Cerebellar nuclear complex (tissue), 1 donor: ENCODE measurements around the gene RHOF.

Source experiments
- DNase-seq, 2 experiments: peaks; one replicate each; lab custom pipeline; 2025; lab: John Stamatoyannopoulos, UW

RHOF gene, protein sequence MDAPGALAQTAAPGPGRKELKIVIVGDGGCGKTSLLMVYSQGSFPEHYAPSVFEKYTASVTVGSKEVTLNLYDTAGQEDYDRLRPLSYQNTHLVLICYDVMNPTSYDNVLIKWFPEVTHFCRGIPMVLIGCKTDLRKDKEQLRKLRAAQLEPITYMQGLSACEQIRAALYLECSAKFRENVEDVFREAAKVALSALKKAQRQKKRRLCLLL

DNA sequence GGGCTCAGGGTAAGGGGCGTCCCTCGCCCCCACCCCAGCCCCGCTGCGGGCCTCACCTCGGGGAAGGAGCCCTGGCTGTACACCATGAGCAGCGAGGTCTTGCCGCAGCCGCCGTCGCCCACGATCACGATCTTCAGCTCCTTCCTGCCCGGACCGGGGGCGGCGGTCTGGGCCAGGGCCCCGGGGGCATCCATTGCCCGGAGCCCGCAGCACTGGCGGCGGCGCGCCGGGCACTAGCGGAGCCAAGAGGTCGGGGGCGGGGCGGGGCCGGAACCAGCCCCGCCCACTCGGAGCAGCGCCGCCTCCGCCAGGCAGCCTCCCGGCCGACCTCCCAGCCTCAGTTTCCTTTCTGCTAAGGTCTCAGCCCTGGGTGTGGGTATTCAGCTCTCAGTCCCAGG is at the start of gene RHOF:
RHOF (minus strand) TSS at position 249 of the 398 bp plus-strand sequence; CDS start at position 194, 55 bp downstream.
- no peak for DNase-seq

DNA sequence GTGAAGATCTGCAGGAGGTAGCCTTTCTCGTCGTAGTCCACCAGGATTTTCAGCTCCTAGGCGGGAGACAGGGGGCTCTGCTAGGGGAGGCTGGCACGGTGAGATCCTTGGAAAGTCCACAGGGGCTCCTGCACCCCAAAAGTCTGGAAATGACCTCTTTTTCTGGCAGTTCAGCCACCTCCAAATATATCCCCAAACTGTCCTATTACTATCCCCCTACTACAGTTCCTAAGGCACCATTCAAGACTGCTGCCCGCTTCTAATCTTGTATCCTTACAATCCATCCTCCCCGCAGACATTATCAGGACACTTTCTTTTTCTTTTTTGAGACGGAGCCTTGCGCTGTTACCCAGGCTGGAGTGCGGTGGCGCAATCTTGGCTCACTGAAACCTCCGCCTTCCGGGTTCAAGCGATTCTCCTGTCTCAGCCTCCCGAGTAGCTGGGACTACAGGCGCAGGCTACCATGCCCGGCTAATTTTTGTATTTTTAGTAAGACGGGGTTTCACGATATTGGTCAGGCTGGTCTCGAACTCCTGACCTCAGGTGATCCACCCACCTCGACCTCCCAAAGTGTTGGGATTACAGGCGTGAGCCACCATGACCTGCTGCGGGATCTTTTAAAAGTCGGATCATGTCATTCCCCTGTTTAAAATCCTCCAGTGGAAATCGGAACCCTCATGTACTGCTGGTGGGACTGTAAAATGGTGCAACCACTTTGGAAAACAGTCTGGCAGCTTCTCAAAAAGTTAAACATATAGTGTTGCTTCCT is 46.7 kb upstream of the RHOF start:
- no peak for DNase-seq

DNA sequence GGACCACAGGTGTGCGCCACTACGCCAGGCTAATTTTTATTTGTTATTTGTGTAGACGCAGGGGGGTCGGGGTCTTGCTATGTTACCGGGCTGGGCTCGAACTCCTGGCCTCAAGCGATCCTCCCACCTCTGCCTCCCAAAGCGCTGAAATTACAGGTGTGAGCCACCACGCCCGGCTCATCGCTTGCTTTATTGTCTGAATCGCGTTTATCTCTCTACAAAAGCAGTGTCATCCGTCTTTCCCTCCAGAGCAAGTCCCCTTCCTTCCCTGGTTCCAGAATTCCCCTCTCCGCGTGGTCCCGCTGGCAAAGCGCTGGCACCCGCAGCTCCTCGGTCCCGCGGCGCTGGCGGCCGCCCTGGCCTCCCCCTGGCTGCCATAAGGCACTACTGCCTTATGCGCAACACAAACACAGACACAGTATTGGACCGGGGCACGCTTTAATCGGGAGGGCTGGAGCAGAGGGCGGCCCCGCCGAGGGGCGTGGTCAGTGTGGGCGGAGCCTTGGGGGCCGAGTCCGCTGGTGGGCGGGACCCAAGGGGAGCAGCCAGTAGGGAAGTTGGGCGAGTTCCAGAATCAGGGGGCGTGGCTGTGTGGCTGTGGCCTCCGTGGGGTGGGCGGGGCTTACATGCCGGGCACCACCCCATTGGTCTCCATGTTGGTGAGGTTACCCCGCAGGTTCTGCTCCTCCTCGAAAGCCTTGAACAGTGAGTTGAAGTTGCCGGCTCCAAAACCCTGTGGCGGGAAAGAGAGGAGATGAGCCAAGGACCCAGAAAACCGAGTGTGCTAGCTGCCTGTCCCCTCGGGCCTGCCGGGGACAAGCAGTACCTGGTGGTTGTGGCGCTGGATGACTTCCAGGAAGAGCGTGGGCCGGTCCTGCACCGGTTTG is 45.9 kb upstream of the RHOF start:
- DNase-seq: peak; percentile 53 to 68

DNA sequence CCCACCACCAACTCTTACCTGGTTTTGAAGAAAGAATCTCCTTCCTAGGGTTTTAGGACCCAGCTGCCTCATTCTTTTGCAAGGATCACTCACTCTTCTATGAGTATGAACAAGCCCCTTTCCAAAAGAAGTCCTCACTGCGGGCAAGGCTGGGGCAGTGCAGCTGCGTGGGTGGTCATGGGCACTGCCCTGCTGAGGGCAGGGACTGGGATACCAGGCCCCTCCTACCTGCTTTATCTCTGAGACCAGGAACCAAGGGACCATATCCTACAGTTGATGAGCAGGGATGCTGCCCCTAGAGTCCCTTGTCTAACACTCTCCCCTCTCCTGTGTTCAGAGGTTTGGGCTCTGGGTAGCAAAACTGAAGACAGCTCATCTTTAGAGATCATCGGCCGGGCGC is 44.6 kb upstream of the RHOF start:
- no peak for DNase-seq

DNA sequence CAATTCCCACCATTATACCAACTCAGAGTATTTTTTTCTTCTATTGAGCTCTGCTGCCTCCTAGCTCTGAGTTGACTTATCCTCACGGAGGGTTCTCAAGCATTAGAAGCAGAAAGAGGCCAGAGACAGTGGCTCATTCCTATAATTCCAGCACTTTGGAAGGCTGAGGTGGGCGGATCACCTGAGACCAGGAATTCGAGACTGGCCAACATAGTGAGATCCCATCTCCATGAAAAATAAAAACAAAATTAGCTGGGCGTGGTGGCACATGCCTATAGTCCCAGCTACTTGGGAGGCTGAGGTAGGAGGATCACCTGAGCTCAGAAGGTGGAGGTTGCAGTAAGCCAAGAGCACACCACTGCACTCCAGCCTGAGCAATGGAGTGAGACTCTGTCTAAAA is 44.2 kb upstream of the RHOF start:
- no peak for DNase-seq

DNA sequence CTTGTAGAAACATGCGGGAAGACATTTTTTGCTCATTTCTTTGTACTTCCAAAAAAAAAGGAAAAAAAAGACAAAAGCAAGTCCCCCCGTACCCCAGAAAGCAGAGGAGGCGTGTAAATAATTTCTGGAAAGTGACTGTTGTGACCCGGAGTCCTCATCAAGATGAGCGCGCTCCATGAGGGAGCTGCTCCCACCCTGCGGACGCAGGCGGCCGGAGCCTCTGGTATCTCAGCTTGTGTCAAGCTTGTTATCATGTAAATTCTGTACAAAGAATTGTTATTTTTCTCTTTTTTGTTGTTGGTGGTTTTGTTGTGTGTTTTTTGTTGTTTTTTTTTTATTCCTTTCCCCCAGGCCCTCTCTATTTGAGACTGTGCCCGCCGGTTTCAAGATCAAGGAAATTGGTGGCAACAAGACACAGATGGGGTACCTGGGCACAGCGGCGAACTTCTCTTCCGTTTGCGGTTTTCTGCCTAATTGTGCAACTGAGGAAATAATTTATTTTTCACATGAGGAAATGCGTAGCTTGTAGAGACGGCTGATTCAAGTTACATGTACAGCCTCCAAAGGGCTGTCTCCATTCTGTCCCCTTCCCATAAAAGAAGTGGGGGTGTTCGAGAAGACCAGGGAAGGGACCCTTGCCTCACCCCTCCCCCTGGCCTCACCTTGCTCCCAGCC is 38.2 kb upstream of the RHOF start:
- DNase-seq: no peak

DNA sequence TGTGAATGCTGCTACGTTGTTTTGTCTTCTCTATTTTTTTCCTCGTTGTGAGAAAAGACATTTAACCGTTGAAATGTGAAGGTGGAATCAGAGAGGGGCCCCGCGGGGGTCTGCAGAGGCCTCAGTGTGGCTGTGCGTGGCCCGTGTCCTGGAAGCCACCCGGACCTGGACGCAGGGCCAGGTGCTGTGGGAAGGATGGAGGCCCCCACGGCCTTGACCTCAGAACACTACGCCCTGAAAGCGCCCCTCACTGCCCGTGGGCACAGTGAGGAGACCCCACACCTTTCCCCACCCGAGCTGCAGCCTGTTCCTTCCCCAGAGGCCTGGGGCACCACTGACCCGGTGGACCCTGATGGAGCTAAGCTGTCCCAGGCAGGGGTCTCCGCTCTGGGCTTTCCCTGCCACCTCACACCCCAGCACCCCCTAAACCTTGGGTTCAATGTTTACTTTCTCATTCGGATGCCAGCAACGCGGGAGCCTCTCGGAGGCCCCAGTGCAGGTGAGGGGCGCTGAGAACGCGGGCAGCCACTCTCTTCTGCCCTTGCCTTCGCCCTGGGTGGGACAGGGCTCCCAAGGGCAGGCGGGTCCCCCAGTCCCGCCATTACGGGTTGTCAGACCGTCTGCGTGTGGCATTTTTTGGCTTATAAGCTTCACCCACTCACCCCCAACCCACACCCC is 37.2 kb upstream of the RHOF start:
- DNase-seq: no peak

DNA sequence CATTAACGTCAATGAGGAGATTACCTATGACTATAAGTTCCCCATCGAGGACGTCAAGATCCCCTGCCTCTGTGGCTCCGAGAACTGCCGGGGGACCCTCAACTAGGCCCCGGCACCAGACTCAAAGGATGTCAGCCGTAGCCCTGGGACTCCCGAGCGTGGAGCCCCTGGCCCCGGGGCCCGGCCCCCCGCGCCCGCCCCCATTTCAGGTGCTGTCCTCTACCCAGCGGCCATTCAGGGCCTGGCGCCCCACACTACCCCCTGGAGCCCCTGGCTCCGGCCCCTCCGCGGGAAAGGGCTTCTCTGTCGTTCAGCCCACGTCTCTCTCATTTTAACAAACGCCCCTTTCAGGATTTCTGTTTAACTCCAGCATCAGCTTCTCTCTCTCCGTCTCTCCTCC is 36.6 kb upstream of the RHOF start:
- no peak for DNase-seq

DNA sequence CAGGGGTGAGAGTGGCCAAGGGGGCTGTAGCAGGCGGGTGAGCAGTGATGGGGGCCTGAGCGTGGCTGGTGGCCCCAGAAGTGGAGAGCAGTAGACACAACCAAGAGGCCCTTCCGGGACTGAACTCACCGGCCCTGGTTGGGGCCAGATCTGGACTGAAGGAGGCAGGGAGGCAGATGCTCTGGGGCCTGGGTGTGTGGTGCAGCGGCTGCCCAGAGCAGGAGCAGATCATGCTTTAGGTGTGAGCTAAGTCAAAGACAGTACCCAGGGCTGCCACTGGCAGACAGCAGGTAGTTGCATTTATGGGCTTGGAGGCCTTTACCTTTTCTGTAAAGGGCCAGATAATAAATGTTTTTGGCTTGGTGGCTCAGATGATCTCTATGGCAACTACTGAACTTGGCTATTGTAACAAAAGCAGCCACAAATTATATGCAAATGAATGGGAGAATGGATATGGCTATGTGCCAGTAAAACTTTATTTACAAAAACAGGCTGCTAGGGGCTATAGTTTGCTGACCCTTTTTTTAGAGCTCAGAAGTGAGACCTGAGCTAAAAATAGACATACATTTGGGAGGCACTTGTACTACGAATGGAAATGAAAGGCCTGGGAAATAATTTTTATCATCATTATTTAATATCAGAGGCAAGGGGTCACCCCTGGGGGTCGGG is 35.9 kb upstream of the RHOF start:
- no peak for DNase-seq

DNA sequence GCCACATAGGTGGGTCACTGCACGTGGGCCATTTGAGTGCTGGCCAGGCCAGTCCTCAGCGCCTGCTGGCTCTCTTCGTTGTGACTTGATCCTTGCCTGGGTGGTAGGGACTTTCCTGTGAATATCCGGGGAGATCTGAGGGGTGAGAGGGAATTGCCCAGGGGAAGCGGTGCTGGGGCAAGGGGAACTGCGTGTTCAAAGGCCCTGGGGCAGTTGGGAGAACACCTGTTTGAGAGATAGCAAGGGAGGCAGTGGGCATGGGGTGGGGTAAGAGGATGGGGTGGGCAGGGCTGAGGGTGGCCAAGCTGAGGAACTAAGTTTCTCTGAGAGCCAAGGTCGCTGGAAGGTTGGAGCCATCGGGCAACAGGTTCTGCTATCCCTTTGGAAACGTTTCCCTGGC is 35.3 kb upstream of the RHOF start:
- DNase-seq: no peak

DNA sequence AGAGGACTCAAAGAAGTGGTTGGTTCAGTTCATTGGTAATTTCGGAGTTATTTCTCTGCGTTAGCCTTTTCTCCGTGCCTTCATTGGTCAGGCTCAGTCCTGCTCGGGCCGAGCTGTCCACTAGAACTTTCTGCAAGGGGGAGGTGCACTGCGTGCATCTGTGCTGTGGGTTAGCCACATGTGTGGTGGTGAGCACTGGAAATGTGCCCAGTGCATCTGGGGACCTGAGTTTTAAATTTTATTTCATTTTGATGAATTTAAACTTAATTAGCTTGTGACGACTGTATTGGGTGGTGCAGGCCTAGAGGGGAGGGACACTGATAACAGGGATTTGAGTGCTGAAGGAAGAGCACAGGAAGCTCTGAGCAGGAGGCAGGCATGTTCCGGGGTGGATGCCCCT is 34.8 kb upstream of the RHOF start:
- no peak for DNase-seq

DNA sequence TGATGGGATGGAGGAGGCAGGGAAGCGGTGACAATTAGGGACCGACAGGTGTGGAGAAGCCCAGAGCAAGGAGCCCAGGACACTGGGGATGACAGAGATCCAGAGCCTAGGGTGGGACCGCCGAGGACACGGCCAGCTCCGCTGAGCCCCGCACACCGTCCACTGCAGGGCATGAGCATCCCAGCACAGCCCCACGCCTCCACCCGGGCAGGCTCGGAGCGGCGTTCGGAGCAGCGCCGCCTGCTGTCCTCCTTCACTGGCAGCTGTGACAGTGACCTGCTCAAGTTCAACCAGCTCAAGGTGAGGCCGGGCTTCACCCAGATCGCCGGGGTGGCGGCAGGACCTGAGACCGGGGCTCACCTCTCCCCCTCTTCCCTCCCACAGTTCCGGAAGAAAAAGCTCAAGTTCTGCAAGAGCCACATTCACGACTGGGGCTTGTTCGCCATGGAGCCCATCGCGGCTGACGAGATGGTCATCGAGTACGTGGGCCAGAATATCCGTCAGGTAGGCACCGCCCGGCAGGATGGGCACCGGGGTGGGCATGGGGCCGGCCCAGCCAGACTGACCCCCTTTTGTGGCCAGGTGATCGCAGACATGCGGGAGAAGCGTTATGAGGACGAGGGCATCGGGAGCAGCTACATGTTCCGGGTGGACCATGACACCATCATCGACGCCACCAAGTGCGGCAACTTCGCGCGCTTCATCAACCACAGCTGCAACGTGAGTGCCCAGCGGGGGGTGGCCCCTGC is 34.0 kb upstream of the RHOF start:
- DNase-seq: no peak

DNA sequence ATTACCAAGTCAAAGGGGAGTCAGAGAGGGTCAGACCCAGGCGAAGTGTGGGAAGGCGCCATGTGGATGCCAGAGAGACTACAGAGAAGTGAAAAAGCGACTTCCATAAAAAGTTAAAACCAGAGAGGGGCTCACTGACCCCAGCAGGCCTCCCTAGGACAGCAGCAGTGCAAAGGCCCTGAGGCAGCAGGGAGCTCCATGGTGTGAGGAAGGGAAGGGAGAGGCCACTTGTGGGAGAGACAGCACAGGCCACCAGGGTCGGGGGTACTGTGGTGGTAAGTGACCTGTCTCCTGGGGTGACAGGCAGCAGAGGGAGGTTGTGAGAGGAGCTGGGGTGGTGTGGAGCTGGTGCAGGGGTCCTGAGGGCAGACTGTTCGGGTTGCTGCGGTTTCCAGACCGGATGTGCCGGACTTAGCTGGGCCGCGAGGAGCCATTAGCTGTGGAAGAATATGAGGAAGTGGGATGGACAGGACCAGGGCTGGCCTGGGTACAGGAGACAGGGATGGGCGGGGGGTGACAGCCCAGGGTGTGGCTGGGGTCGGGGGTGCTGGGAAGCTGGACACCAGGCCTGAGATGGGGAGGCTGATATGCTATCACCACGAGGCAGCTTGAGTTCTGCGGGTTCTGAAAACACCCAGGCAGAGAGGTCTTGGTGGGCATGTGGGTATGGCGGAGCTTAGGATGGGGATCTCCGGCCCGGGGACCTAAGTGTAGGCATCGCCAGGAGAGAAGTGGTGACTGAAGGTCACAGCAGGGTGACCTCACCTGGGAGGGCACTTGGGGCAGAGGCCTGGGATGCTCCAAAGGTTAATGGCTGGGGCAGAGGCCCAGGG is 33.0 kb upstream of the RHOF start:
- DNase-seq: no peak

DNA sequence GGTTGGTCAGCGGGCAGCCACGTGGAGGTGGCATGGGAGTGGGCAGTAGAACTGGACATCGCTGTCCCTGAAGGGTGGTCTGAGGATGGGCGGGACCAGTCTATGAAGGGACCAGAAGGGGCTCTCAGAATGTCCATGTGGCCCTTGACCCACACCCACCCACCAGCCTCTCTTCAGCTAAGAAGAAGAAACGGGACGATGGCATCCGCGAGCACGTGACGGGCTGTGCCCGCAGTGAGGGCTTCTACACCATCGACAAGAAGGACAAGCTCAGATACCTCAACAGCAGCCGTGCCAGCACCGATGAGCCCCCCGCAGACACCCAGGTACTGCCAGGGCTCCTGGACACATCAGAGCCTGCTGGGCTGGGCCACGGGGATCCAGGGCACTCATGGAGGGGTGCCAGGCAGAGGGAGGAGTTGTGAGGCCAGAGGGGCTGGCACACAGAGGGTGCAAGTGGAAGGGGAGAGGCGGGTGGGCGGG is 31.6 kb upstream of the RHOF start:
- no peak for DNase-seq

DNA sequence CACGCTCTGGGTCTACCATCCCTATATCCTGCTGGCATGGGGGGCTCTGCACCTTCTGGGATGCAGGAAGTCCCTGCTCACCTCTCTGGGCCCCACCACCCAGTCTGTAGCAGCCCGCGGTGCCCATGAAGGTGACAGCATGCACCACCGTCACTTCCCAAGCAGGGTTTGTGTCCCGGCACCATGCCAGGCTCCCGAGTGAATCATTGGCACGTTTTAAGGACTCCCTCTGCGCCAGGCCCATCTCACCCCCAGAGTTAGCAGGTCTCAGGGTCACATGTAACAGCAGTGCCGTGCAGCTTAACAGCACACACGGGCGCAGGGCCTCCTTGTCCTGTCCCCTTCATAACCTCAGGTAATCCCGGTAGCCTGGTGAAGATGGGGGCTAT is 30.2 kb upstream of the RHOF start:
- DNase-seq: no peak

DNA sequence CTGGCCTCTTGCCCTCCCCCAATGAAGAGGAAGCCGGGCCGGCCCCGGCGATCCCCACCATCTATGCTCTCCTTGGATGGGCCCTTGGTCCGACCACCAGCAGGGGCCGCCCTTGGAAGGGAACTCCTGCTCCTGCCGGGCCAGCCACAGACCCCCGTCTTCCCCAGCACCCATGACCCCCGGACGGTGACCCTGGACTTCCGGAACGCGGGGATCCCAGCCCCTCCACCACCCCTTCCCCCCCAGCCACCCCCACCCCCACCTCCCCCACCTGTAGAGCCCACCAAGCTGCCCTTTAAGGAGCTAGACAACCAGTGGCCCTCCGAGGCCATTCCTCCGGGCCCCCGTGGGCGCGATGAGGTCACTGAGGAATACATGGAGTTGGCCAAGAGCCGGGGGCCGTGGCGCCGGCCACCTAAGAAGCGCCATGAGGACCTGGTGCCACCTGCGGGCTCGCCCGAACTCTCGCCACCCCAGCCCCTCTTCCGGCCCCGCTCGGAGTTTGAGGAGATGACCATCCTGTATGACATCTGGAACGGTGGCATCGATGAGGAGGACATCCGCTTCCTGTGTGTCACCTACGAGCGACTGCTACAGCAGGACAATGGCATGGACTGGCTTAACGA is 29.7 kb upstream of the RHOF start:
- DNase-seq: no peak

DNA sequence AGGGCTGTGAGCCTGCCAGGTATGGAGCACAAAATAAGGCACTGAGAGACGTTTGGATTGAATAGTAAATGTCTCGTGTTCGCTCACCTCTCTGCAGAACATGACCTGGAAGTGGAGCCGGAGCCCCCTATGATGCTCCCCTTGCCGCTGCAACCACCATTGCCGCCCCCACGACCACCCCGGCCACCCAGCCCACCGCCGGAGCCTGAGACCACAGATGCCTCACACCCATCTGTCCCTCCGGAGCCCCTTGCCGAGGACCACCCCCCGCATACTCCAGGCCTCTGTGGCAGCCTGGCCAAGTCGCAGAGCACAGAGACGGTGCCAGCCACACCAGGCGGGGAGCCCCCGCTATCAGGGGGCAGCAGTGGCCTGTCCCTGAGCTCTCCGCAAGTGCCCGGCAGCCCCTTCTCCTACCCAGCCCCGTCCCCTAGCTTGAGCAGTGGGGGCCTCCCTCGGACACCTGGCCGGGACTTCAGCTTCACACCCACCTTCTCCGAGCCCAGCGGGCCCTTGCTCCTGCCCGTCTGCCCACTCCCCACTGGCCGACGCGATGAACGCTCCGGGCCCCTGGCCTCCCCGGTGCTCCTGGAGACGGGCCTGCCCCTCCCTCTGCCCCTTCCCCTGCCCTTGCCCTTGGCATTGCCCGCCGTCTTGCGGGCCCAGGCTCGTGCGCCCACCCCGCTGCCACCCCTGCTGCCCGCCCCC is 29.1 kb upstream of the RHOF start:
- no peak for DNase-seq

DNA sequence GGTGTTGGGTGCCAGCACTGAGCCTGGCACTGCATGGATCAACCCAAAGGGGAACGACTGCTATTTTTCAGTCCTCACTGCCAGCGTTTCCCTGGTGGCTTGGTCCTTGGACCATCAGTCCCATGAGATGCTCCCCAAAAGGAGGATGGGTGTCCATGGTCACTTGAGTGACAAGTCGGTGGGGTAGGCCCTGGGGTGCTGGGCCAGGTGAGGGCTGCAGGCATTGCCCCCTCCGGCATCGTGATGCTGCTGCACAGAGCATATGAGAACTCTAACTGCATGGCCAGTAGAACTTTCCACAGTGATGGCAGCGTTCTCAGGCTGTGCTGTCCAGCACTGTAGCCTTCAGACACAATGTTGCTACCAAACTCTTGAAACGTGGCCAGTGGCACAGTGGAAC is 26.6 kb upstream of the RHOF start:
- no peak for DNase-seq
